Sigmoid colon (tissue), 3 donors: ENCODE results near the gene PTPN3.

Experiments used
- POLR2A ChIP-seq, 2 donors: fragments of 450-650 bp; IDR thresholded peaks; one replicate each; pipeline ENCODE4 v1.6.1; 2016; ENCODE audit warnings: antibody characterized with exemption in 2 of 2, mild to moderate bottlenecking in 2 of 2, moderate library complexity in 2 of 2
- TF ChIP-seq, protein P1 (sequence below), 4 experiments: fragments of 450-650 bp in 3 of 4; fragments of 200-600 bp in 1 of 4; IDR thresholded peaks; one replicate each; pipeline ENCODE4 v1.5.1; 2016 to 2019; ENCODE audit warnings: antibody characterized with exemption in 4 of 4, mild to moderate bottlenecking in 3 of 4, moderate library complexity in 2 of 4

DNA sequence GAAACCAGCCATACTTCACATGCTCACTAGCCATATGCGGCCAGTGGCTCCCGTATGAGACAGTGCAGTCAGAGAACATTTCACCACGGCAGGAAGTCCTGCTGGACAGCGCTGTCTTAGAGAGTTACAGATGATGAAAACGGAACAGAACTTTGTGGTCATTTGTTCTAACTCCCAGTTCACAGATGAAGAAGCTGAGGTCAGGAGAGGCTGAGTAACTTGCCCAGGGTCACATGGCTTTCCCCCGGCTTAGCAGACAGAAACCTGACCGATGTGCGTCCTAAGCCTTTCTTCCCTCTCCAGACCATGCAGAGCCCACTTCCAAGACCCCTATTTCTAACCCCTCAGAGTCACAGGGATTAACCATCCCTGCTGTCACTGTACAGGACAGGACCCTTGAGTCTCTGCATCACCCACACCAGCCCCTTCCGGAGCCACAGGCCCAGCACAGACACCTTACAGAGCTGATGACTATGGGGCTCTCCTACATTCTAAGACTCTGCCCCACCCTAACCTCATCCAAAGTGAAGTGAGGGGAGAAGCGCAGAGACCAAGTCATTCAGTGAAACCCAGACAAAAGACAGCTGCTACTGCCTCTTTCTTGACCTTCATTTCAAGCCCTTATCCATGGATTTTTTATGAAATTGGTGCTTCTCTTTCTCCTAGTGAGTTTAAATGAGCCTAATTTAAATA is 86.9 kb downstream of the PTPN3 start:
- TF ChIP-seq, protein P1, sequence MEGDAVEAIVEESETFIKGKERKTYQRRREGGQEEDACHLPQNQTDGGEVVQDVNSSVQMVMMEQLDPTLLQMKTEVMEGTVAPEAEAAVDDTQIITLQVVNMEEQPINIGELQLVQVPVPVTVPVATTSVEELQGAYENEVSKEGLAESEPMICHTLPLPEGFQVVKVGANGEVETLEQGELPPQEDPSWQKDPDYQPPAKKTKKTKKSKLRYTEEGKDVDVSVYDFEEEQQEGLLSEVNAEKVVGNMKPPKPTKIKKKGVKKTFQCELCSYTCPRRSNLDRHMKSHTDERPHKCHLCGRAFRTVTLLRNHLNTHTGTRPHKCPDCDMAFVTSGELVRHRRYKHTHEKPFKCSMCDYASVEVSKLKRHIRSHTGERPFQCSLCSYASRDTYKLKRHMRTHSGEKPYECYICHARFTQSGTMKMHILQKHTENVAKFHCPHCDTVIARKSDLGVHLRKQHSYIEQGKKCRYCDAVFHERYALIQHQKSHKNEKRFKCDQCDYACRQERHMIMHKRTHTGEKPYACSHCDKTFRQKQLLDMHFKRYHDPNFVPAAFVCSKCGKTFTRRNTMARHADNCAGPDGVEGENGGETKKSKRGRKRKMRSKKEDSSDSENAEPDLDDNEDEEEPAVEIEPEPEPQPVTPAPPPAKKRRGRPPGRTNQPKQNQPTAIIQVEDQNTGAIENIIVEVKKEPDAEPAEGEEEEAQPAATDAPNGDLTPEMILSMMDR (IDR thresholded peaks at IDR 0.05), result no peak
- no peak for TF ChIP-seq POLR2A (IDR thresholded peaks at IDR 0.05)
